SK-N-SH treated with all-trans-retinoic acid at 6 μM for 48 hours (cell line): ENCODE measurements around the gene ALDH1A2.

Experiments used
- ARNTL ChIP-seq: fragments of 450-650 bp; formaldehyde crosslinking; IDR thresholded peaks from 2 replicates; pipeline ENCODE4 v1.5.0; 2020; ENCODE audit warnings: low read depth, mild to moderate bottlenecking, moderate library complexity, borderline replicate concordance
- CSDC2 ChIP-seq: fragments of 250-450 bp; sonication (Bioruptor Pico); IDR thresholded peaks from 2 replicates; pipeline ENCODE4 v1.5.0; 2020; ENCODE audit warnings: mild to moderate bottlenecking, moderate library complexity
- PPARA ChIP-seq: fragments of 250-450 bp; sonication (Bioruptor Pico); IDR thresholded peaks from 2 replicates; pipeline ENCODE4 v1.5.0; 2020; ENCODE audit warnings: mild to moderate bottlenecking, borderline replicate concordance
- RARB ChIP-seq: fragments of 250-450 bp; sonication (Bioruptor Pico); IDR thresholded peaks from 2 replicates; pipeline ENCODE4 v1.8.0; 2021; ENCODE audit warnings: mild to moderate bottlenecking, moderate library complexity
- ZFP30 ChIP-seq: fragments of 450-650 bp; formaldehyde crosslinking; IDR thresholded peaks from 2 replicates; pipeline ENCODE4 v1.5.0; 2022; ENCODE audit warnings: mild to moderate bottlenecking, moderate library complexity
- TF ChIP-seq, protein P1 (sequence below): fragments of 250-450 bp; sonication (Bioruptor Pico); IDR thresholded peaks from 2 replicates; pipeline ENCODE4 v1.5.1; 2021; ENCODE audit warnings: mild to moderate bottlenecking, moderate library complexity

DNA sequence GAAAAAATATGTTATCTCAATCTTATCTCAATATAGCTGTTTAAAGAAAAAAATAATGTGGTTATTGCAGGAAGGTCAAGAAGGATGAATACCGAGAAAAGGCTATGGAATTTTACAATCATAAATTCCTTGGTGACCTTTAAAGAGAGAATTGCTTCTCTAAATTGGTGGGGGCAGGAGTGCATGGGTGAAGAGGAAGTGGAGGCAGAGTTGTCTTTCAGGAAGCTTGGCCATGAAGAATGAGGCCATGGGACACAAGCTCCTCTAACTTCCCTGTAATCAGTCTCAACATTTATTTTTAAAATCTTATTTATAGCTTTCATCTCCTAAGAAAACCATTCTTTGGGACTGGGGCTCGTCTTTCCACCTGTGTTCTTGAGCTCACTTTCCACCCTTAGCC is 22.4 kb upstream of the ALDH1A2 start:
- TF ChIP-seq CSDC2 (CRISPR knock-in tag) (no peak), PPARA (CRISPR knock-in tag) (no peak), RARB (CRISPR knock-in tag) (no peak), ARNTL (CRISPR knock-in tag) (no peak), ZFP30 (no peak)
- TF ChIP-seq, protein P1, sequence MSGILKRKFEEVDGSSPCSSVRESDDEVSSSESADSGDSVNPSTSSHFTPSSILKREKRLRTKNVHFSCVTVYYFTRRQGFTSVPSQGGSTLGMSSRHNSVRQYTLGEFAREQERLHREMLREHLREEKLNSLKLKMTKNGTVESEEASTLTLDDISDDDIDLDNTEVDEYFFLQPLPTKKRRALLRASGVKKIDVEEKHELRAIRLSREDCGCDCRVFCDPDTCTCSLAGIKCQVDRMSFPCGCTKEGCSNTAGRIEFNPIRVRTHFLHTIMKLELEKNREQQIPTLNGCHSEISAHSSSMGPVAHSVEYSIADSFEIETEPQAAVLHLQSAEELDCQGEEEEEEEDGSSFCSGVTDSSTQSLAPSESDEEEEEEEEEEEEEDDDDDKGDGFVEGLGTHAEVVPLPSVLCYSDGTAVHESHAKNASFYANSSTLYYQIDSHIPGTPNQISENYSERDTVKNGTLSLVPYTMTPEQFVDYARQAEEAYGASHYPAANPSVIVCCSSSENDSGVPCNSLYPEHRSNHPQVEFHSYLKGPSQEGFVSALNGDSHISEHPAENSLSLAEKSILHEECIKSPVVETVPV (CRISPR knock-in tag) = no peak
